Large intestine (tissue), 3 donors: Measurements from ENCODE around the gene ZBED3. TPM values are rescaled to one million over a fixed set of nuclear protein-coding genes. Genes with fewer than 3 reads are reported as not detected.
"Not testable (repeated sequence)": the region's sequence is repeated elsewhere in the genome, so short reads cannot be mapped to it uniquely, and the experiment has no call there.

Experiments
- DNase-seq, 2 donors: peaks; one replicate each; pipeline versions ENCODE4 v3.0.0 to v3.0.0-alpha.2; 2013
- H3K27ac ChIP-seq: one replicate; pipeline ENCODE4 v1.5.1; 2013; ENCODE audit warnings: low read length
- H3K27me3 ChIP-seq: 2 replicates; pipeline ENCODE4 v1.6.1; 2013; ENCODE audit warnings: low read length; ENCODE audit not compliant: control insufficient read depth, insufficient read depth
- H3K36me3 ChIP-seq: 2 replicates; pipeline ENCODE4 v1.6.1; 2013; ENCODE audit warnings: low read length; ENCODE audit not compliant: control insufficient read depth, insufficient read depth
- H3K4me1 ChIP-seq: one replicate; pipeline ENCODE4 v1.6.1; 2013; ENCODE audit warnings: low read length; ENCODE audit not compliant: control insufficient read depth, insufficient read depth
- H3K4me3 ChIP-seq: one replicate; pipeline ENCODE4 v1.5.1; 2013; ENCODE audit warnings: low read length
- H3K9me3 ChIP-seq: one replicate; pipeline ENCODE4 v1.6.1; 2013; ENCODE audit warnings: mild to moderate bottlenecking, low read depth, low read length, moderate library complexity; ENCODE audit not compliant: control insufficient read depth
- WGBS: methylation state at CpG from one replicate; pipeline ENCODE4 v1.1.5; 2013; ENCODE audit warnings: low lambda C conversion rate; ENCODE audit not compliant: insufficient coverage; 5-methylcytosine and 5-hydroxymethylcytosine counted together
- polyA plus RNA-seq: library from polyadenylated mRNA; unstranded; fragments of 120-200 nt; gene quantifications from one replicate; pipeline ENCODE4 v1.2.1, GENCODE V29; 2013

ZBED3 gene
- polyA plus RNA-seq, 1 donor, result 16.6 TPM

DNA sequence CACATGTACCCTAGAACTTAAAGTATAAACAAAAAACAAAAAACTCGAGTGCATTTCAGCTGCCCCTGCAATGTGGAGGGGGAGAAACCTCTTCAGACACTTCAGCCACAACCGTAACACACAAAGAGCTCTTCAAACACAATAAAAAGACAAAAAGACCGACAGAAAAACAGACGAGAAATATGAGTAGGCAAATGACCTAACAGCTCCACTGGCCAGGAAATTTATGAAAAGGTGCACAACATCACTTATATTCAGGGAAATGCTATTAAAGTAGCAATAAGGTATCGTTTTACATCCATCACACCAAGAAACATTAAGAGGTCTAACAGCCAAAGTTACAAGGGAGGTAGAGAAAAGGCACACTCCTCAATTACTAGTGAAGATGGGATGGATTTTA is 6.2 kb downstream of the ZBED3 start:
- Histone ChIP-seq H3K36me3 (peaks cover 19% of the 10 kb centered on the region), H3K27me3 (no peaks in the 10 kb centered on the region), H3K4me3 (no peak overlapping the region), H3K9me3 (no peaks in the 10 kb centered on the region), H3K4me1 (no peaks in the 10 kb centered on the region), H3K27ac (no peak overlapping the region)
- 86% methylated on average over 3 of the region's 5 CpGs for WGBS
- DNase-seq, result no peak

DNA sequence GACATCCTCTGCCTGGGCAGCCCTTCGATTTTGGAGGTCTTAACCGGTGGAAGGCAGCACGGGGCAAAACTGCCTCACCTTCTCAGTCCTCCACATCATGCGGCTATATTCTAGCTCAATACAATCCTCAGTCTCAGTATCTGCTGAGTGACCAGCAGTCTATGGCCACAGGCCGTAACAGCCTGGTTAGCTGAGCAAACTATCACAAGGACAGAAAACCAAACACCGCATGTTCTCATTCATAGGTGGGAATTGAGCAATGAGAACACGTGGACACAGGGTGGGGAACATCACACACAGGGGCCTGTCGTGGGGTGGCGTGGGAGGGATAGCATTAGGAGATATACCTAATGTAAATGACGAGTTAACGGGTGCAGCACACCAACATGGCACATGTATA is 6.6 kb downstream of the ZBED3 start:
- not testable (repeated sequence) for H3K27ac ChIP-seq, H3K9me3 ChIP-seq, H3K27me3 ChIP-seq, H3K4me1 ChIP-seq, DNase-seq, H3K4me3 ChIP-seq
- WGBS, result no CpG with 5 or more reads among the region's 11 CpGs
- peaks cover 19% of the 10 kb centered on the region for H3K36me3 ChIP-seq

DNA sequence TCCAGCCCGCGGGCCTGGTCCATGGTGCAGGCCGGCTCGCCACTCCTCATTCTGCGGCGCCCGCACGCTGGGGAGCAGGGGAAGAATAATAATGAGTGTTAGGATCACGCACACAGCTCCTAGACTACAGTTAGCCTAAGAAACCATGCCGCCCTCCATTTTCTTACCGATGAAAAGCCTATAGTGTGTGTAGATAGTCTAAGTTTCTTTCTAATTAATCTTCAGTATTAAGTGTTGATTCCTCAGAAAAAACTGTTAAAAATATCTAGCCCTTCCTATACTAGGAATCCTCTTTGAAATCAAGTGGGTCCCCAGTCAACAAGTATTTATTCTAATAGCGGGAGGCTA is 9.3 kb downstream of the ZBED3 start:
- Histone ChIP-seq H3K9me3 (no peaks in the 10 kb centered on the region), H3K27me3 (no peaks in the 10 kb centered on the region), H3K27ac (no peak overlapping the region), H3K36me3 (peaks cover 13% of the 10 kb centered on the region), H3K4me3 (no peak overlapping the region), H3K4me1 (no peaks in the 10 kb centered on the region)
- no CpG with 5 or more reads among the region's 12 CpGs for WGBS
- DNase-seq, result no peak

DNA sequence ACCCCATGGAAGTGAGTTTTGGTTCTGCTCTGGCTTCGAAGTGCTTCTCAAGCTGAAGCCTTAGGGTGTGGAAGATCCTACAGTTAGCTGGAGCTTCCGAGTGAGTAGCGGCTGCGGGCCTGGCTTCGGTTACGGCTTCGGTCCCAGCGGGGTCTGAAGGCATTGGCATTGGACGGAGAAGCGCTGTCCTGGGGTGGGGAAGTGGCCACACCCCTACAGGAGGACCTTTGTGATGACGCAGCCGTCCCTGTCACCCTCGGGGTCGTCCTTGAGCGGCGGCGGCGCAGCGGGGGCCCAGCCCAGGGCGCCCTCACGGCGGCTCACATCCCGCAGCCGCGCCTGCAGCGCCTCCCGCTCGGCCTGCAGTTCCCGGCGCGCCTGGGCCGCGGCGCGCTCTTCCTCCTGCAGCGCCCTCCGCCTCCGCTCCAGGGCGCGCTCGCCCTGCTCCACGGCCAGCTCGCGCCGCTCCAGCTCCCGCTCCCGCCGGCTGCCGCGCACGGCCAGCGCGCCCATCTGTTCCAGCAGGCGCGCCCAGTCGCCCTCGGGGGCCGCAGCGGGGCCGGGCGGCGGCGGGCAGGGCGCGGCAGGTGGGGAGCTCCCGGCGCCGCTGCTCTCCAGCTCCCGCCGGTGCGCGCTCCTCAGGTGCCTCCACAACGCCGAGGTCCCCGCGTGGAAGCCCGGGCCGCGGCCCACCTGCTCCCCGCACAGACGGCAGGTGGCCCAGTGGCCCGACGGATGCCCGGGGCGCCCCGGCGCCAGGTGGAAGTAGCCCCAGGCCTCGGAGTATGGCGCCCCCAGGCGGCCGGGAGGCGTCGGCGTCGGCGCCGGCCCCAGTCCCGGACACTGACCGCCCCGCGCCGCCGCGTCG is 9.9 kb downstream of the ZBED3 start:
- no CpG with 5 or more reads among the region's 105 CpGs for WGBS
- H3K36me3 ChIP-seq, result peaks cover 10% of the 10 kb centered on the region

DNA sequence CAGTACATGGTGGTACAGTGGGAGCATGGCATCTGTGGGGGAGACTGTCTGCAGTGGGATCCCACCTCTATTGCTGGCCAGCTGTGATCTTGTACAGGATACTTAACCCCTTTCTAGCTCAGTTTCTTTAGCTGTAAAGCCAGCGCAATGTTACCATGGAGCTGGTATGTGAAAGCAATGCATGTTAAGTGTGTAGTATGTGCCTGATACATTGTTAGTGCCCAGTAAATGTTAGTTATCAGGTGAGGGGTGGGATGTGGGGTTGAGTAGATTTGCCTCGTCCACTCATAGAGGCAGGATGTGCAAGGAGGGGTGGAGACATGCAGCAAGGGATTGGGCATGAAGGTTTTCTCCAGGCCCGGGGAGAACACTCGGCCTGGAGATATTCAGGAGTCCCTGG is 12.3 kb downstream of the ZBED3 start:
- H3K4me3 ChIP-seq, result no peak overlapping the region
- no peak overlapping the region for H3K27ac ChIP-seq
- no peaks in the 10 kb centered on the region for H3K27me3 ChIP-seq
- peaks cover 7% of the 10 kb centered on the region for H3K36me3 ChIP-seq
- no peaks in the 10 kb centered on the region for H3K9me3 ChIP-seq
- no CpG with 5 or more reads among the region's 4 CpGs for WGBS
- no peaks in the 10 kb centered on the region for H3K4me1 ChIP-seq
- no peak for DNase-seq

More for the DNA sequence above, 9.9 kb downstream of the ZBED3 start:
- peak overlapping the region; percentile 29 for H3K4me3 ChIP-seq
- no peaks in the 10 kb centered on the region for H3K9me3 ChIP-seq
- H3K4me1 ChIP-seq, result no peaks in the 10 kb centered on the region
- peak; percentile 48 to 75 for DNase-seq
- no peaks in the 10 kb centered on the region for H3K27me3 ChIP-seq
- H3K27ac ChIP-seq, result no peak overlapping the region

DNA sequence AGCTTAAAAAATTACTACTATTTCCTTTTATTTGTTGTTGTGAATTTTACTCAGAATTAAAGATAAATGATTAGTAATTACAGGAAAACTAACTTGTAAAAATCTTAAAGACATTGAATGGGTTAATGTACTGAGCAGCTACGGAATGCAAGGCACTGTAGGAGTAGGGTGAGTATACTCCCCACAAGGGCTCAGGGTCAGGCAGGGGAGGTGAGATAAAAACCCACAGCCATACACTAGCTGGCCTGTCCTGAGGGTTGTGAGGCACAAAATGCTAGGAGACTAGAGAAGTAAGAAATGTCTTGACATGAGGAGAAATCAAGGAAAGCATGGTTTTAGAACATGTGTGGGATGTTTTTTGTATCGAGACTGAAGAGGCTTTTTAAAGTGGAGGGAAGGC is 13.4 kb downstream of the ZBED3 start:
- no peaks in the 10 kb centered on the region for H3K9me3 ChIP-seq
- no peak for DNase-seq
- no peak overlapping the region for H3K4me3 ChIP-seq
- WGBS, result no CpG with 5 or more reads among the region's 2 CpGs
- no peak overlapping the region for H3K27ac ChIP-seq
- peaks cover 7% of the 10 kb centered on the region for H3K36me3 ChIP-seq
- no peaks in the 10 kb centered on the region for H3K4me1 ChIP-seq
- H3K27me3 ChIP-seq, result no peaks in the 10 kb centered on the region

DNA sequence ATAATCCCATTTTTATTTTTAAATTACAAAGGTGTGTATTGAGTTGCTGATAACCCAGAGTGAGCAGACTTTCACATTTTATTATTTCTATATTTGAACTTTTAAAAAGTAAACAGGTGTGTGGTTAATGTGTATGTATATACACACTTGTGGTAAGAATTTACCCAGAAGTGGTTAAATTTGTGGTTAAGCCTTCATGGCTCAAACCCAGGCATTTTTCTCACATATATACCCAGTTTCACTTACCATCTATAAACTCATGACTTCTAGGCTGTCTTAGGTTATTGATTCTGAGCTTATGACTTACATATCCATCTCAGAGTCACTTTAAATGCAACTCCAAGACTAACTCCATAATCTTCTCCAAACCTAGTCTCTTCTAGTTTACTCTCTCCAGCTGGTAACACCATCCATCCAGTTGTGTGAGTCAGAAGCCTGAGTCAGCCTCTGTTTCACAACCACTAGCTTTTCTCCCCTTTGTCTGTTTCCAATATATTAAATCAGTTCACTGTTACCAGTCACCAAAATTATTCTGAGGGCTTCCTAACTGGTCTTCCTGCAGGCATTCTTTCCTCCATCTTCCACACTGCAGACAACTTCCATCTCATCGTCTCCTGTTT is 20.2 kb downstream of the ZBED3 start:
- Histone ChIP-seq H3K4me1 (peaks cover 11% of the 10 kb centered on the region), H3K27me3 (no peaks in the 10 kb centered on the region), H3K4me3 (no peak overlapping the region), H3K27ac (no peak overlapping the region), H3K9me3 (no peaks in the 10 kb centered on the region), H3K36me3 (peaks cover 25% of the 10 kb centered on the region)
- no peak for DNase-seq
- WGBS, result 67% methylated on average over 1 of the region's 1 CpG

DNA sequence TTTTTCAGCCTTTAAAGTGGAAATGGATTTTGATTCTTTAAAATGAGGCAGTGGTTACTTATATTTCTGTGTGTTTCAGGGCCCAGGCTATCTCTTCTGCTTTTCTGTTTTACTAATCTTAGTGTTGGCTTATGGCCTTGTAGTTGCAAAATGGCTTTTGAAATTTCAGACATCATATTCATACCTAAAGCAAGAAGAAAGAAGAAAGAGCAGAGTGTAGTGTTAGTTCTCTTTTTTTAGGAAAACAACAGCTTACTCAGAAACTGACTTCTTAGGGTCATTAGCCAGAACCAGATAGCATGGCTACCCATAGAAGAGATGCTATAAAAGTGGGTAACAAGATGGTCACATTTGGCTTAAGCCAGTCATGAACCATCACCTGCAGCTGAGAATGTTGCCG is 20.9 kb downstream of the ZBED3 start:
- Histone ChIP-seq H3K27ac (no peak overlapping the region), H3K36me3 (peaks cover 32% of the 10 kb centered on the region)
- WGBS, result no CpG with 5 or more reads among the region's 1 CpG

DNA sequence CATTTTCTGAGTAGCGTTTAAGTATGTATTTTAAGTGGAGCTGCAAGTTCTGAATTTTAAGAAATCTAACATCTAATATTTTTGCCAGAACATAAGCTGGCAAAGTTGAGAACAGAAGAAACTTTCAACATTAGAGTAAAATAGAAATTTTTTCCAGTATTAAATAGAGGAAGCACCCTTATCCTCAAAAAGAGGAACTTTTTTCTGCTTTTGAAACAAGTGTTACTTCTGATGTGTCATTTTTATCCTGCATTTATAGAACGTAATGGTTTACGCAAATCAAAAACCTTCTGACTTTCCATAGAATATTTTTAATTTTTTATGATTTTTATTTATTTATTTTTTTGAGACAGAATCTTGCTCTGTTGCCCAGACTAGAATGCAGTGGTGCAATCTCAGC is 21.8 kb downstream of the ZBED3 start:
- WGBS, result 88% methylated on average over 3 of the region's 3 CpGs
- Histone ChIP-seq H3K4me3 (no peak overlapping the region), H3K27me3 (no peaks in the 10 kb centered on the region), H3K36me3 (peaks cover 32% of the 10 kb centered on the region), H3K27ac (no peak overlapping the region), H3K9me3 (no peaks in the 10 kb centered on the region), H3K4me1 (peaks cover 12% of the 10 kb centered on the region)
- DNase-seq, result no peak

More for the DNA sequence above, 20.9 kb downstream of the ZBED3 start:
- no peak for DNase-seq
- H3K27me3 ChIP-seq, result no peaks in the 10 kb centered on the region
- no peaks in the 10 kb centered on the region for H3K9me3 ChIP-seq
- H3K4me1 ChIP-seq, result peaks cover 12% of the 10 kb centered on the region
- no peak overlapping the region for H3K4me3 ChIP-seq

DNA sequence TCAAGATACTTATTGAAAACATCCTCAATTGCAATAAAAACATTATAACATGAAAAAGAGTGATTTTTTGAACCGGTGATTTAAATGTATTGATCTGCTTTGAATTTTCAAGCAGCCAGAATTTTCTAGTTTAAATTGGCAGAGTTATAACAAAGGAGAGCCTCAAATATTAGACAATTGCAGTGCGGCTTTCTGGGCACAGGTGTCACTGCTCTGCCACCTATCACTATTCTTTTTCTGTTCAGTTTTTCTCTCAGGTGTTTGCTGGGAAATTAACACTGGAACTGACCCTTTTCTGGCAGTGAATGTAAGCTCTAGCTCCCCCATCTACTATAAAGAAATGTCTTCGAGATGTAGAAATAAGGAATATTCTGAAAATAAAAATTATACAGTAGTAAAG is 23.0 kb downstream of the ZBED3 start:
- no peak for DNase-seq
- Histone ChIP-seq H3K4me3 (no peak overlapping the region), H3K27me3 (no peaks in the 10 kb centered on the region), H3K36me3 (peaks cover 42% of the 10 kb centered on the region), H3K4me1 (peaks cover 12% of the 10 kb centered on the region), H3K27ac (no peak overlapping the region), H3K9me3 (no peaks in the 10 kb centered on the region)
- 83% methylated on average over 1 of the region's 3 CpGs for WGBS
